GM19239 (cell line): ENCODE results near the gene VPS33A.
"Not testable (repeated sequence)": the region's sequence is repeated elsewhere in the genome, so short reads cannot be mapped to it uniquely, and the experiment has no call there.

Experiments
- DNase-seq: peaks from one replicate; pipeline ENCODE4 v3.0.0; 2011; ENCODE audit warnings: low spot score; ENCODE audit not compliant: insufficient read length
- FAIRE-seq: peaks from 2 replicates; lab custom pipeline; 2011; peaks lifted over from hg19 to GRCh38; lab: Jason Lieb, UNC

VPS33A gene

GRCh38 chr12:122206111-122206881, 60.0 kb downstream of the VPS33A start:
- no peak for FAIRE-seq
- DNase-seq = no peak

DNA sequence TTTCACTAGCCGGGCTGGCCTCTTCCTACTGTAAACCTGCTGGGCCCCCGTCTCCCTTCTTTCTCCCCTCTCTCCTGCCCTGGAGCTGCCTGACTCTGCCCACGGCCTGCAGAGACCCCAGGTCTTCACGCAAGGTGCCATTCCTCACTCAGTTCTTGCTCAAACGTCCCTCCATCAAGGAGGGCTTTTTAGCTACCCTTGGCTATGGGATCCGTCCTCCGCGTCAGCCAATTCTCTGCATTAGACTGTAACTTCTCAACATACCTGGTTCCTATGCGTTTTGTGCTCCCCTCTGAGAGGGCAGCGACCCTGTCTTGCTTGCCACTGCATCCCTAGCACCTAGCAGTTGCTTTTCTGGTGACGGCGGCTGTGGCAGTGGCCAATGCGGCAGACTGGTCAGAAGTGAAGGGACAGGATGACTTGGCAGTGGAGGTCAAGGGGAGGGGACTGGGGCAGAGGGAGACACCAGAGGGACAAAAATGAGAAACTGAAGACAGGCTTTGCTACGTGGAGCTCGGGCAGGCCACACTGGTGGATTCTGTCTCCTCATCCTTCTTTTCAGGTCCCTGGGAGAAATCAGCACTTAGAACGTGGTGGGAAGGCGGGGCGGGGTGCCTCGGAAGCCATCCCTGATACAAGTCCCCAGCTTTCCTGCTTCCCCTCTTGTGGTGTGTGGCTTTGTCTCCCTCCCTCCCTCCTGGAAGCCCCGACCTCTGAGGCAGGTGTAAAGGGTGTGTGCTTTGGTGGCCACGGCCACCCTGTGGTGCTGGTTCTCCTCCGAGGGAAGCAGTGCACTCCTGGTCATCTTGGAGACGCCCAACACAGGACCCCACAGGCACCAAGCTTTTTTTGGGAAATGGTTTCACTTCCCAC, 61.0 kb downstream of the VPS33A start:
- no peak for DNase-seq
- FAIRE-seq = peak; percentile 60

GRCh38 chr12:122204167-122205052, 61.9 kb downstream of the VPS33A start:
- no peak for FAIRE-seq
- no peak for DNase-seq

GRCh38 chr12:122203301-122204166, 62.8 kb downstream of the VPS33A start, which contains the start of gene B3GNT4:
Gene B3GNT4, plus strand, starts transcription at chr12:122203709. Its CDS starts 910 bp downstream, at chr12:122204619.
- no peak for FAIRE-seq
- no peak for DNase-seq

DNA sequence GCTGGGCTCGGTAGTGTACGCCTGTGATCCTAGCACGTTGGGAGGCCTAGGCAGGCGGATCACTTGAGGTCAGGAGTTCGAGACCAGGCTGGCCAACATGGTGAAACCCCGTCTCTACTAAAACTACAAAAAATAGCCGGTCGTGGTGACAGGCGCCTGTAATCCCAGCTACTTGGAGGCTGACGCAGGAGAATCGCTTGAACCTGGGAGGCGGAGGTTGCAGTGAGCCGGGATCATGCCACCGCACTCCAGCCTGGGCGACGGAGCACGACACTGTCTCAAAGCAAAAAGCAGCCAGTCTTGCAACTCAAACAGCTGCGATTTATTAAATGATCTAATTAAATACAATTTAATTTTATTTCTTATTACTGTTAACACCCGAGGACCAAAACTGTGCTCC, 63.5 kb downstream of the VPS33A start:
- FAIRE-seq, DNase-seq: not testable (repeated sequence)

DNA sequence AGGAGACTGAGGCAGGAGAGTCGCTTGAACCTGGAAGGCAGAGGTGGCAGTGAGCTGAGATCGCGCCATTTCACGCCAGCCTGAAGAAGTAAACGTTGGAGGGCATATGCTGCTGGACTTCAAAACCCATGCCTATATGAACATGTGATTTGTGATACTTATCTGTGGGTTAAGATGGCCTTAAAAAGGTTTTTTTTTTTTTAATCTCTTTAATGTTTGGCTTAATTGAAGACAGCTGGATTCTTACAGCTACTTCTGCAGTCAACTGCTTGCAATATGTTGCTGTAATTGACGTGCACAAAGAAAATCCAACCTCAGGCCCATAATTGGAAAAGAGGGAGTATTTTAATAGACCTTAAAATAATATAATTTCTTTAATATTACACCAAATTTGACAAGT, 64.3 kb downstream of the VPS33A start:
- FAIRE-seq (no peak), DNase-seq (no peak)

GRCh38 chr12:122201381-122201780, 64.9 kb downstream of the VPS33A start:
- DNase-seq (no peak), FAIRE-seq (no peak)

DNA sequence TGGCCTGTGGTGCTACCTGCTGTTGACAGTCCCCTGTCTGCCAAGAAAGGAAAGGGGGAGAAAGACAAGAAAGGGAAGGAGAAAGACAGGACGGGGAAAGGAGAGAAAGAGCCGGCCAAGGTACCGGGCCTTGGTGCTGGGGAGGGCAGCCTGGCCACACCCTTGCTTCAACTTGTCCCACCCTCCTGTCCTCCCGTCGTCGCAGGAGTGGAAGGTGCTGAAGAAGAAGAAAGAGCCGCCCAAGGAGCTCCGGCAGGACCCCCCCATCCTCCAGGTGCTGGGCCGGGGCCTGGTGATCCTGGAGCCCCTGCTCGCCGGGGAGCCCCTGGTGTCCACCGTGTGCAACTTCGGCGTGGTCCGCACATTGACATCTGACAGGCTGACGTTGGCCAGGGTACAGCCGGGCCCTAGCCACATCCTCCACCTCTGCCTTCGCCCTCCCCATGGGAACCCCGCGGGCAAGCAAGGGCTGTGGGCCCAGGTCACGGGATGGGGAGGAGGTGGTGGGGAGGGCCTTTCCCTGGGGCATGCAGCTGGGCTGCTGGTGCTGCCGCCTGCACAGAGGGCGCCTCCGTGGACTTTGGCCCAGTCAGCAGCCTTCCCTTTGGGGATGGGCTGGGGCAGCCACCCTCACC, 65.6 kb downstream of the VPS33A start:
- FAIRE-seq = no peak
- DNase-seq = no peak

- DNase-seq = no peak
- FAIRE-seq = no peak
Measured at GRCh38 chr12:122199484-122200355, 66.6 kb downstream of the VPS33A start.

GRCh38 chr12:122197612-122197966, 68.7 kb downstream of the VPS33A start:
- FAIRE-seq = no peak

GRCh38 chr12:122195405-122195804, 70.9 kb downstream of the VPS33A start:
- FAIRE-seq = no peak
- DNase-seq = no peak

More at GRCh38 chr12:122197612-122197966, 68.7 kb downstream of the VPS33A start:
- DNase-seq = no peak

- DNase-seq = no peak
- FAIRE-seq = no peak
Measured at GRCh38 chr12:122194804-122195203, 71.5 kb downstream of the VPS33A start.

- FAIRE-seq = no peak
Measured at GRCh38 chr12:122192441-122192840, 73.9 kb downstream of the VPS33A start.

DNA sequence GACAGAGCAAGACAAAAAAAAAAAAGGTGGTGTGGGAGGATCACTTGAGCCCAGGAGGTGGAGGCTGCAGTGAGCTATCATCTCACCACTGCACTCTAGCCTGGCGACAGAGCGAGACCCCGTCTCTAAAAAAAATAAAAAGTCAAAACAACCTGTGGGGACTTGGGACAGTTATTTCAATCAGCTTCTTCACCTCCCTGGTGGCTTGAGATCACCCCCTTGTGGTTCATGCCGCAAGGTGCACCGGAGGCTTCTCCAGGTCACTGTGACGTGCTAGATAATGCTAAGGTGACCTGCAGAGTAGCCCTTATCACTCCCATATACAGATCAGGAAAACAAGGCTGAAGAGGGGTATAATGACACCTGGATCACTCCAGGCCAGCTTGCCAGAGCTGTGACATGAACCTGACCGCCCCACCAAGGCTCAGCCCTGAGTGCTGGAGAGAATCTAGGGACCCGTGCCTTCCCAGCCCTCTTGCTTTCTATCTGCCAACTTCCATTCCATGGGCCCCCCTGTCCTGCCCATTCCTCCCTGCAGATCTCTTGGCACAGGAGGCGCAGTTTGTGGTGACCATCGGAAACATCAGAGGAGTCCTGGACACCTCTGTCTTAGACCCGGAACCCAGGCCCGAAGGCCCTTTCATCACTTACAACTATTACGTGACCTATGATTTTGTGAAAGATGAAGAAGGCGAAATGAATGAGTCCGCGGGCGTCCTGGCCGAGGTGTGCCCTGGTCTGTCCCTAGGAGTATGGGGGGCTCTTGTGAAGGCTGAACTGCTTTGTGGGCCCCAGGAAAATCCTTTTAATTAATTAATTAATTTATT, 75.2 kb downstream of the VPS33A start:
- peak; percentile 83 for DNase-seq
- peak; percentile 85 for FAIRE-seq

More at GRCh38 chr12:122192441-122192840, 73.9 kb downstream of the VPS33A start:
- no peak for DNase-seq

GRCh38 chr12:122189626-122190475, 76.4 kb downstream of the VPS33A start:
- FAIRE-seq (no peak), DNase-seq (no peak)

GRCh38 chr12:122187466-122187865, 78.8 kb downstream of the VPS33A start:
- no peak for FAIRE-seq
- DNase-seq = no peak
